ENCODE measurements around the gene SEC23IP. TPM values are rescaled to one million over a fixed set of nuclear protein-coding genes. Genes with fewer than 3 reads are reported as not detected.

The SEC23IP gene
- total and polyA plus RNA-seq, 2 donors (not counting 3 experiments of a cell fraction or from before 2014, with no cell fraction given) = 30.9 to 83.1 TPM

DNA sequence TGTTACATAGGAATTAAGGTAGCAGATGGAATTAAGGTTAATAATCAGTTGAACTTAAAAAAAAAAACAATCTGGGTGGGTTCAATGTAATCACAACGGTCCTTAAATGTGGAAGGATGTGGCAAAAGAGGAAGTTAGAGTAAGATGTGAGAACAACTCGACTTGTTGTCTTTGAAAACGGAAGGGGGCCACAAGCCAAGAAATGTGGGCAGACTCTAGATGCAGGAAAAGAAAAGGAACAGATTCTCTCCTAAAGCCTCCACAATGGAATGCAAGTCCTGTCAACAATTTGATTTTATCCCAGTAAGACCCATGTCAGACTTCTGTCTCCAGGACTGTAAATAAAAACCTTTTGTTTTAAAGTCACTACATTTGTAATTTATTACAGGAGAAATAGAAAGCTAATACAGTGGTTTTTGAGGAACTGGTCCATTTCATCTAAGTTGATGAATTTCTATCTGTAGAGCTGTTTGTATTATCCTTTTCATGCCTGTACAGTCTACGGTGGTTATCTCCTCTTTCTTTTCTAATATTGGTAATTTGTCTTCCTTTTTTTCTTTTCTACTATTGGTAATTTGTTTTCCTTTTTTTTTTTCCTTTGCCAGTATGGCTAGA is 28.5 kb upstream of the SEC23IP start:
- H3K9me3 ChIP-seq (replicated peaks; ENCODE audit: control insufficient read depth, insufficient read depth, low read length) = no peaks in the 10 kb centered on the region
- H3K4me3 ChIP-seq (replicated peaks in 1 of 3; ENCODE audit: insufficient read depth in 1 of 3, low read depth in 1 of 3, low read length in 3 of 3) = no peak overlapping the region
- DNase-seq (ENCODE audit: low read depth, low spot score) (no peak), FAIRE-seq (no peak)
- H2AFZ ChIP-seq (ENCODE audit: low read depth, low read length) = no peak overlapping the region
- CTCF ChIA-PET = interaction anchor here (1.0 to 2.9 kb wide), 2 partner anchors 113 to 138 kb away, joined by 3 to 21 read pairs; partner anchors contain the start of gene INPP5F
- H3K79me2 ChIP-seq (ENCODE audit: control insufficient read depth, insufficient read depth, low read length) = peaks cover 97% of the 10 kb centered on the region
- H4K20me1 ChIP-seq (replicated peaks; ENCODE audit: control insufficient read depth, extremely low read depth, insufficient read depth, low read length) = peaks cover 2% of the 10 kb centered on the region
- H3K4me1 ChIP-seq (ENCODE audit: control insufficient read depth, extremely low read depth, insufficient read depth, low read length) = peaks cover 4% of the 10 kb centered on the region
- H3K9ac ChIP-seq (replicated peaks; ENCODE audit: extremely low read depth, insufficient read depth, low read length) = no peak overlapping the region
- TF ChIP-seq, protein P1, sequence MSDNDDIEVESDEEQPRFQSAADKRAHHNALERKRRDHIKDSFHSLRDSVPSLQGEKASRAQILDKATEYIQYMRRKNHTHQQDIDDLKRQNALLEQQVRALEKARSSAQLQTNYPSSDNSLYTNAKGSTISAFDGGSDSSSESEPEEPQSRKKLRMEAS (IDR thresholded peaks at IDR 0.05; ENCODE audit: insufficient read depth, insufficient read length) = no peak
- TF ChIP-seq MYC (IDR thresholded peaks at IDR 0.05; ENCODE audit: low read depth, low read length) = no peak
- TF ChIP-seq GATA2 (IDR thresholded peaks at IDR 0.05; ENCODE audit: insufficient read depth, insufficient read length, low read depth, low read length) = no peak
- H3K36me3 ChIP-seq (ENCODE audit: control insufficient read depth in 2 of 2, extremely low read depth in 1 of 2, insufficient read depth in 2 of 2, low read length in 2 of 2) = no peaks in the 10 kb centered on the region
- BruUV-seq (replicated peaks) = no TSS peak
- dilution Hi-C loops (cut with MboI; ENCODE audit: extremely low pct_ligation_motif_present, low sequenced_read_pairs) (no loop called here), intact Hi-C loops (cut with micrococcal nuclease) (no loop called here)
- H3K27me3 ChIP-seq (ENCODE audit: control insufficient read depth in 2 of 2, insufficient read depth in 2 of 2, low read length in 2 of 2) = no peaks in the 10 kb centered on the region
- H3K4me2 ChIP-seq (ENCODE audit: insufficient read depth, low read length) = no peak overlapping the region
- POLR2A ChIA-PET = no interaction called here
- no peak overlapping the region for H3K27ac ChIP-seq (ENCODE audit: insufficient read depth, low read depth, low read length)
- no peaks in the 10 kb centered on the region for H3K9me1 ChIP-seq (replicated peaks; ENCODE audit: control insufficient read depth, extremely low read depth, insufficient read depth, low read length)

DNA sequence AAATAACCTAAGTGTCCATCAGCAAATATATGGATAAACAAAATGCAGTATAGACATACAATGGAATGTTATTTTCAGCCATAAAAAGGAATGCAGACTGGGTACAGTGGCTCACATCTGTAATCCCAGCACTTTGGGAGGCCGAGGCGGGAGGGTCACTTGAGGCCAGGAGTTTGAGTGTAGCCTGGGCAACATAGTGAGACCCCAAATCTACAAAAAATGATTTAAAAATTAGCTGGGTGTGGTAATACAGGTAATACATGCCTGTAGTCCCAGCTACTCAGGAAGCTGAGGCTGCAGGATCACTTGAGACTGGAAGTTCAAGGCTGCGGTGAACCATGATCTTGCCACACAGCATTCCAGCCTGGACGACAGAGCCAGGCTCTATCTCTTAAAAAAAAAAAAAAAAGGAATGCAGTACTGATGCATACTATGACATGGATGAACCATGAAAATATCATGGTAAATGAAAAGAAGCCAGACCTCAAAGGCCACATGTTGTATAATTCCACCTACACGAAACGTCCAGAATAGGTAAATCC is 26.8 kb upstream of the SEC23IP start:
- Histone ChIP-seq H2AFZ (ENCODE audit: low read depth, low read length) (no peak overlapping the region), H3K27ac (ENCODE audit: insufficient read depth, low read depth, low read length) (no peak overlapping the region), H3K9me1 (replicated peaks; ENCODE audit: control insufficient read depth, extremely low read depth, insufficient read depth, low read length) (no peaks in the 10 kb centered on the region), H3K27me3 (ENCODE audit: control insufficient read depth in 2 of 2, insufficient read depth in 2 of 2, low read length in 2 of 2) (no peaks in the 10 kb centered on the region), H3K9ac (replicated peaks; ENCODE audit: extremely low read depth, insufficient read depth, low read length) (no peak overlapping the region), H3K79me2 (ENCODE audit: control insufficient read depth, insufficient read depth, low read length) (peaks cover 98% of the 10 kb centered on the region), H3K9me3 (replicated peaks; ENCODE audit: control insufficient read depth, insufficient read depth, low read length) (no peaks in the 10 kb centered on the region), H4K20me1 (replicated peaks; ENCODE audit: control insufficient read depth, extremely low read depth, insufficient read depth, low read length) (peaks cover 2% of the 10 kb centered on the region), H3K4me3 (replicated peaks in 1 of 3; ENCODE audit: insufficient read depth in 1 of 3, low read depth in 1 of 3, low read length in 3 of 3) (no peak overlapping the region), H3K36me3 (ENCODE audit: control insufficient read depth in 2 of 2, extremely low read depth in 1 of 2, insufficient read depth in 2 of 2, low read length in 2 of 2) (no peaks in the 10 kb centered on the region), H3K4me1 (ENCODE audit: control insufficient read depth, extremely low read depth, insufficient read depth, low read length) (peaks cover 3% of the 10 kb centered on the region), H3K4me2 (ENCODE audit: insufficient read depth, low read length) (no peak overlapping the region)
- dilution Hi-C loops (cut with MboI; ENCODE audit: extremely low pct_ligation_motif_present, low sequenced_read_pairs) = no loop called here
- intact Hi-C loops (cut with micrococcal nuclease) = no loop called here
- ChIA-PET POLR2A (no interaction called here), CTCF (no interaction called here)
- FAIRE-seq = no peak
- no TSS peak for BruUV-seq (replicated peaks)
- no peak for TF ChIP-seq POLR2AphosphoS5 (IDR thresholded peaks at IDR 0.05; ENCODE audit: insufficient read depth, low read depth, low read length)
- no peak for DNase-seq (ENCODE audit: low read depth, low spot score)

All from endothelial cell of umbilical vein (primary cell).